Lower leg skin (tissue), 3 donors: Measurements from ENCODE around the gene CORO2A.

ENCODE experiments used
- CTCF ChIP-seq, 3 donors: fragments of 450-650 bp; IDR thresholded peaks; one replicate each; pipeline ENCODE4 v1.5.1; 2016; ENCODE audit warnings: antibody characterized with exemption in 3 of 3, mild to moderate bottlenecking in 3 of 3, moderate library complexity in 2 of 3
- POLR2A ChIP-seq, 2 donors: fragments of 450-650 bp; IDR thresholded peaks; one replicate each; pipeline ENCODE4 v1.6.1; 2016 to 2017; ENCODE audit warnings: antibody characterized with exemption in 2 of 2, mild to moderate bottlenecking in 1 of 2, moderate library complexity in 1 of 2

DNA sequence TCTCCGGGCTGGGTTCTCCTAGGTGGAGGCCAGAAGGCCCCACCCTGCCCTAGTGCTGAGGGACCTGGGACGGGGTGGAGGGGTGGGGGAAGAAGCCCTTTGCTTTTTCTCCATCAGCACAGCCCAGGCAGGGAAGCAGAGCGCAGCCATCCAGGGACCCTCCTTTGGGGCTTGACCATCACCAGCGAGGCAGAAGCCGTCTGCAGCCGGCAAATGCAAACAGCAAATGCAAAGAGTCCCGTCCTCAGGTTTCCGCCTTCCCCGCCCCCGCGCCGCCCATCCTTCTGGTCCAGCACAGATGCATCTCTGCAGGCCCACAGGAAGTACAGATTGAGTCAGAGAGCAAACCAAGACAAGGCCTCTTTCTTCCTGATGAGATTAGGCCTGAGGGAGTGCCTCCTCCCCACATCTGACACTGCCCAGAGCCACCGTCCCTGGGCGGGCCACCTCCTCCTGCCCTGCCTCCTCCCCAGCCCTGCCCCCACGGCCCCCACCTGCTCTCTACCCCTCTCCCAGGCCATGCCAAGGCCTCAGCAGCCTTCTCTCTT is 23.4 kb downstream of the CORO2A start:
- no peak for TF ChIP-seq CTCF (IDR thresholded peaks at IDR 0.05)
- no peak for TF ChIP-seq POLR2A (IDR thresholded peaks at IDR 0.05)
